ENCODE measurements around the gene SAMD10. TPM values are rescaled to one million over a fixed set of nuclear protein-coding genes. Genes with fewer than 3 reads are reported as not detected.

SAMD10 gene
- total RNA-seq, 1 experiment from 2014 or later = 5.7 TPM

DNA sequence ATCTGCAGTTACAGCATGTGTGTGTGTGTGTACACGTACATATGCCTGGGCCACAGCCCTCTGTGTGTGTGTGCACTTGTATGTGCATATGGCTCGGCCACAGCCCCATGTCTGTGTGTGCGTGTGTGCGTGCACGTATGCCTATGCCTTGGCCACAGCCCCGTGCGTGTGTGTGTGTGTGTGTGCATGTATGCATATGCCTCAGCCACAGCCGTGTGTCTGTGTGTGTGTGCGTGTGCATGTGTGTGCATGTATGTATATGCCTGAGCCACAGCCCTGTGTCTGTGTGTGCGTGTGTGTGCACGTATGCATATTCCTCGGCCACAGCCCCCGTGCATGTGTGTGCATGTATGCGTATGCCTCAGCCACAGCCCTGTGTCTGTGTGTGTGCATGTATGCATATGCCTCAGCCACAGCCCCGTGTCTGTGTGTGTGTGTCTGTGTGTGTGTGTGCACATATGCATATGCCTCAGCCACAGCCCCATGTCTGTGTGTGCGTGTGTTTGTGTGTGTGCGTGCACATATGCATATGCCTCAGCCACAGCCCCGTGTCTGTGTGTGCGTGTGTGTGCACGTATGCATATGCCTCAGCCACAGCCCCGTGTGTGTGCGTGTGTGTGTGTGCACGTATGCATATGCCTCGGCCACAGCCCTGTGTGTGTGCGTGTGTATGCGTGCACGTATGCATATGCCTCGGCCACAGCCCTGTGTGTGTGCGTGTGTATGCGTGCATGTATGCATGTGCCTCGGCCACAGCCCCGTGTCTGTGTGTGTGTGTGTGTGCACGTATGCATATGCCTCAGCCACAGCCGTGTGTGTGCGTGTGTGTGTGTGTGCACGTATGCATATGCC is 41.9 kb upstream of the SAMD10 start:
- H2BK5ac ChIP-seq (ENCODE audit: insufficient read length, low read length) = no peak overlapping the region
- TF ChIP-seq, protein P1, sequence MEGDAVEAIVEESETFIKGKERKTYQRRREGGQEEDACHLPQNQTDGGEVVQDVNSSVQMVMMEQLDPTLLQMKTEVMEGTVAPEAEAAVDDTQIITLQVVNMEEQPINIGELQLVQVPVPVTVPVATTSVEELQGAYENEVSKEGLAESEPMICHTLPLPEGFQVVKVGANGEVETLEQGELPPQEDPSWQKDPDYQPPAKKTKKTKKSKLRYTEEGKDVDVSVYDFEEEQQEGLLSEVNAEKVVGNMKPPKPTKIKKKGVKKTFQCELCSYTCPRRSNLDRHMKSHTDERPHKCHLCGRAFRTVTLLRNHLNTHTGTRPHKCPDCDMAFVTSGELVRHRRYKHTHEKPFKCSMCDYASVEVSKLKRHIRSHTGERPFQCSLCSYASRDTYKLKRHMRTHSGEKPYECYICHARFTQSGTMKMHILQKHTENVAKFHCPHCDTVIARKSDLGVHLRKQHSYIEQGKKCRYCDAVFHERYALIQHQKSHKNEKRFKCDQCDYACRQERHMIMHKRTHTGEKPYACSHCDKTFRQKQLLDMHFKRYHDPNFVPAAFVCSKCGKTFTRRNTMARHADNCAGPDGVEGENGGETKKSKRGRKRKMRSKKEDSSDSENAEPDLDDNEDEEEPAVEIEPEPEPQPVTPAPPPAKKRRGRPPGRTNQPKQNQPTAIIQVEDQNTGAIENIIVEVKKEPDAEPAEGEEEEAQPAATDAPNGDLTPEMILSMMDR (conservative IDR thresholded peaks at IDR 0.05) = no peak
- peaks cover 40 to 79% (median 77%) of the 10 kb centered on the region in 3 experiments; a peak in 6 of 7 replicates for H3K36me3 Mint-ChIP-seq (ENCODE audit: insufficient read depth in 1 of 3, low read depth in 3 of 3)
- no peaks in the 10 kb centered on the region for H3K23me2 ChIP-seq (ENCODE audit: insufficient read length, low read depth, low read length, poor library complexity, severe bottlenecking)
- no peaks in the 10 kb centered on the region for H3K79me2 ChIP-seq (ENCODE audit: insufficient read depth, low read length)
- H3K4me3 Mint-ChIP-seq = no peak overlapping the region
- no peak overlapping the region for H3K14ac ChIP-seq (ENCODE audit: insufficient read depth, low read length)
- H3K9ac ChIP-seq (ENCODE audit: extremely low read depth, insufficient read length, low read length) = no peak overlapping the region
- H3K56ac ChIP-seq (ENCODE audit: insufficient read length, low read depth, low read length) = no peak overlapping the region
- H2AFZ ChIP-seq (ENCODE audit: low read length) = no peak overlapping the region
- no peaks in the 10 kb centered on the region for H3K9me3 ChIP-seq (ENCODE audit: control insufficient read depth, low read depth, low read length)
- H3T11ph ChIP-seq (ENCODE audit: low read length) = no peak overlapping the region
- no peak overlapping the region for H4K91ac ChIP-seq (ENCODE audit: insufficient read length, low read depth, low read length)
- no CpG with 5 or more reads among the region's 36 CpGs for WGBS (ENCODE audit: extremely low coverage, insufficient read length, low lambda C conversion rate)
- H3K23ac ChIP-seq (ENCODE audit: insufficient read length, low read depth, low read length) = no peak overlapping the region
- H2BK120ac ChIP-seq (ENCODE audit: low read depth, low read length, poor library complexity, severe bottlenecking) = no peak overlapping the region
- no peak overlapping the region for H2BK12ac ChIP-seq (ENCODE audit: insufficient read length, low read depth, low read length)
- H4K8ac ChIP-seq (replicated peaks; ENCODE audit: insufficient read length, low read depth, low read length) = no peak overlapping the region
- H3K27ac Mint-ChIP-seq = peak overlapping the region in 1 of 3 experiments; percentile 44; a peak in 1 of 7 replicates
- no peaks in the 10 kb centered on the region; a peak in 1 of 5 replicates for H3K9me3 Mint-ChIP-seq
- no peaks in the 10 kb centered on the region for H3K27me3 Mint-ChIP-seq (ENCODE audit: low read depth)
- H4K5ac ChIP-seq (ENCODE audit: insufficient read length, low read depth, low read length) = no peak overlapping the region
- no peak overlapping the region for H3K27ac ChIP-seq (ENCODE audit: insufficient read length, low read depth, low read length)
- H3K18ac ChIP-seq (ENCODE audit: insufficient read length, low read depth, low read length) = no peak overlapping the region
- no peak overlapping the region for H2AK5ac ChIP-seq (ENCODE audit: insufficient read length, low read length)
- H4K20me1 ChIP-seq (ENCODE audit: control insufficient read depth, insufficient read depth, insufficient read length) = no peaks in the 10 kb centered on the region
- H3K79me1 ChIP-seq (ENCODE audit: insufficient read depth, low read depth, low read length, poor library complexity, severe bottlenecking) = no peaks in the 10 kb centered on the region
- no peaks in the 10 kb centered on the region for H3K4me1 ChIP-seq (ENCODE audit: insufficient read depth, low read length)
- no peaks in the 10 kb centered on the region for H3K27me3 ChIP-seq (ENCODE audit: insufficient read depth, low read length)
- no peak for DNase-seq
- H3K4me2 ChIP-seq (ENCODE audit: insufficient read depth, insufficient read length, low read length) = no peak overlapping the region
- no peaks in the 10 kb centered on the region for H3K4me1 Mint-ChIP-seq
- H3K4ac ChIP-seq (ENCODE audit: low read depth, low read length) = no peak overlapping the region
- no peak overlapping the region for H2BK20ac ChIP-seq (ENCODE audit: low read depth, low read length, poor library complexity, severe bottlenecking)
- no peak overlapping the region for H2BK15ac ChIP-seq (ENCODE audit: low read depth, low read length)

All from H9 (cell line).